ENCODE data around the gene NDUFS6. TPM values are rescaled to one million over a fixed set of nuclear protein-coding genes. Genes with fewer than 3 reads are reported as not detected.

NDUFS6 gene
- total RNA-seq, 4 donors from 2014 or later = 54.7 to 66.4 (median 55.7) TPM

DNA sequence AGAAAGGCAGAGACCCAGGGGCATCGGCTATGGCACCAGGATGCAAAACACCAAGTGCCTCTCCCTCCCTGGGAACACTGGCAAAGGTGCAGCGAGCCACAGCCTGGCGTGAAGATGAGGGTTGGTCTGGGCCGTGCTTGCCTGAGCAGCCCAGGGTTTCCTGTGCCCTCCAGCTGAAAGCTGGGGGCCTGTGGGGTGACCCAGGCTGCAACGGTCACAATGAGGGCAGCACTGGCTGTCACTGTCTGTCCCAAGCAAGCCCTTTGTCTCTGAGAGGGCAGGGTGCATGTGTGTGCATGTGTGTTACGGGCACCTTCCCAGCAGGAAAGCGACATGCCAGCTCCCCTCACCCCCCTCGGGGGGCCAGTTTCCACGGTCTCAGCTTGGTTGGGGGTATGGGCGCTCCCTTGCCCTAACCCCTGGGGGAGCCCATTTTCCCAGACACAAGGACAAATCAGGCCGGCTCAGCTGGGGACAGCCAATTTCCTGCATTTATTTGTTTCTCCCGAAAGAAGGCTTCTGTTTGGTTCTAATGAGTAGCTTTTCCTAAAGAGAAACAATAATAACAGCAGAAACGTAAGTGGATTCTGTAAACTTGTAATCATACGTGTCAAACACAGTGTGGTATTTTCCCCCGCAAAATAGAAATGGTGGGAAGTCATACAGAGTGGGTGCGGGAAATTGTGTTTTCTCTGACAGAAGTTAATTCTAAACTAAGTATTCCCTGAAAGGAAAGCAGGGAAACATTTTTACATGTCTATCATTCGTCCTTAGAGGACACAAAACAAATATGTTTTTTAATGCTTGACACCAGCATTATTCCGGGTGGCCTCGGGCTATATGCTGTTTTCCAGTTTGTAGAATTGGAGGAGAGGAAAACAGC lies 22.8 kb upstream of the NDUFS6 start:
- DNase-seq (ENCODE audit: extremely low spot score) = no peak
- Histone ChIP-seq H3K4me1 (no peaks in the 10 kb centered on the region), H3K9me3 (peaks cover 0 to 9% (median 2%) of the 10 kb centered on the region in 4 donors), H3K27me3 (peaks cover 0 to 23% (median 0%) of the 10 kb centered on the region in 4 donors), H3K27ac (replicated peaks in 1 of 4) (no peak overlapping the region), H3K36me3 (no peaks in the 10 kb centered on the region), H3K4me3 (no peak overlapping the region)
- intact Hi-C loops (cut with DNase I) = no loop called here
- WGBS = 67% methylated on average over 16 of the region's 19 CpGs
- TF ChIP-seq, protein P1, sequence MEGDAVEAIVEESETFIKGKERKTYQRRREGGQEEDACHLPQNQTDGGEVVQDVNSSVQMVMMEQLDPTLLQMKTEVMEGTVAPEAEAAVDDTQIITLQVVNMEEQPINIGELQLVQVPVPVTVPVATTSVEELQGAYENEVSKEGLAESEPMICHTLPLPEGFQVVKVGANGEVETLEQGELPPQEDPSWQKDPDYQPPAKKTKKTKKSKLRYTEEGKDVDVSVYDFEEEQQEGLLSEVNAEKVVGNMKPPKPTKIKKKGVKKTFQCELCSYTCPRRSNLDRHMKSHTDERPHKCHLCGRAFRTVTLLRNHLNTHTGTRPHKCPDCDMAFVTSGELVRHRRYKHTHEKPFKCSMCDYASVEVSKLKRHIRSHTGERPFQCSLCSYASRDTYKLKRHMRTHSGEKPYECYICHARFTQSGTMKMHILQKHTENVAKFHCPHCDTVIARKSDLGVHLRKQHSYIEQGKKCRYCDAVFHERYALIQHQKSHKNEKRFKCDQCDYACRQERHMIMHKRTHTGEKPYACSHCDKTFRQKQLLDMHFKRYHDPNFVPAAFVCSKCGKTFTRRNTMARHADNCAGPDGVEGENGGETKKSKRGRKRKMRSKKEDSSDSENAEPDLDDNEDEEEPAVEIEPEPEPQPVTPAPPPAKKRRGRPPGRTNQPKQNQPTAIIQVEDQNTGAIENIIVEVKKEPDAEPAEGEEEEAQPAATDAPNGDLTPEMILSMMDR (IDR thresholded peaks at IDR 0.05) = no peak
- no peak for TF ChIP-seq POLR2A (IDR thresholded peaks at IDR 0.05; ENCODE audit: low read depth)
- TF ChIP-seq EP300 (IDR thresholded peaks at IDR 0.05) = no peak
- no peak for TF ChIP-seq POLR2AphosphoS5 (IDR thresholded peaks at IDR 0.05)

- 78% methylated on average over 19 of the region's 32 CpGs for WGBS
- TF ChIP-seq, protein P1 (IDR thresholded peaks at IDR 0.05) = no peak
- TF ChIP-seq POLR2AphosphoS5 (IDR thresholded peaks at IDR 0.05) (no peak), EP300 (IDR thresholded peaks at IDR 0.05) (no peak), POLR2A (IDR thresholded peaks at IDR 0.05; ENCODE audit: low read depth) (no peak)
- intact Hi-C loops (cut with DNase I) = no loop called here
Measured at GRCh38 chr5:1779021-1779680, 22.1 kb upstream of the NDUFS6 start.

DNA sequence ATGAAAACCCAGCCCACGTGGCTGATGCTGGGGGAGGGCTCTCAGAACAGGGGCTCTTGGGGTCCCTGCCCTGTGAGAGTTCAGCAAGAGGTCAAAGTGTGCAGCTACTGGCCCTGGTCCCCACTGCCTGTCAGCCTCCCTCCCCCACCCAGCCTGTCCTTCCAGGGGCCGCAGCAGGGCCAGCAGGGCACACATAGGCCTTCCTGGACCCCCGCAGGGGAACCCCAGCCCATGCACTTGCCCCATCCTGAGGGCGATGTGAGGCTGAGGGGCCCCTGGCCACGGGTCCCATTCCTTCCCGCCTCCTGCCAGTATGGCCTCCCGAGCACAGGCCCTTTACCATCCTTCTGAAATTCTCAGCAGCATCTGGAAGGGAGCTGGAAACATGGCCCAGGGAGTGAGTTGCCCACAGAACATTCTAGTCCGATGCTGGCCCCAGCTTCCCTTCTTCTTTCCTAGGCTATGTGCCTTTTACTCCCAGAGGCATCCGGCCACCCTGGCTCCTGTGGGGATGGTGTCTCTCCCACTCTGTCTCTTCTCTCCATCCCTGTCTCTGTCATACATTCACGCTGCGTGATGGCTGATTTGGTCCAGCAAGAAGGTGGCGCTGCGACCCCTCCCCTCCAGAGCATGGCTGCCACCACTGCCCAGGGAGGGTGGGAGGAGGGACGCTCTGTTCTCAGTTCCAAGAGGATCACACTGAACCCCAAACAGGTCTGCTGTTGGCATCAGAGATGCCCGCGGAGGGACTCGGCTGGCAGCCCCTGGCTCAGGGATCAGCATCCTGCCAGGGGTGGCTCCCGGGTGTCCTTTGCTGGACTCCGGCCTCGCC lies 21.2 kb upstream of the NDUFS6 start:
- H3K4me1 ChIP-seq = no peaks in the 10 kb centered on the region
- peaks cover 0 to 5% (median 0%) of the 10 kb centered on the region in 4 donors for H3K9me3 ChIP-seq
- no peaks in the 10 kb centered on the region for H3K36me3 ChIP-seq
- WGBS = 90% methylated on average over 15 of the region's 20 CpGs
- no peak for DNase-seq (ENCODE audit: extremely low spot score)
- no peak overlapping the region for H3K27ac ChIP-seq (replicated peaks in 1 of 4)
- no peak for TF ChIP-seq EP300 (IDR thresholded peaks at IDR 0.05)
- no peak for TF ChIP-seq POLR2AphosphoS5 (IDR thresholded peaks at IDR 0.05)
- H3K4me3 ChIP-seq = no peak overlapping the region
- peaks cover 0 to 36% (median 0%) of the 10 kb centered on the region in 4 donors for H3K27me3 ChIP-seq
- intact Hi-C loops (cut with DNase I) = no loop called here

More at GRCh38 chr5:1779021-1779680, 22.1 kb upstream of the NDUFS6 start:
- DNase-seq (ENCODE audit: extremely low spot score) = no peak
- no peaks in the 10 kb centered on the region for H3K4me1 ChIP-seq
- H3K27me3 ChIP-seq = peaks cover 0 to 28% (median 0%) of the 10 kb centered on the region in 4 donors
- H3K4me3 ChIP-seq = no peak overlapping the region
- no peak overlapping the region for H3K27ac ChIP-seq (replicated peaks in 1 of 4)
- peaks cover 0 to 9% (median 0%) of the 10 kb centered on the region in 4 donors for H3K9me3 ChIP-seq
- H3K36me3 ChIP-seq = no peaks in the 10 kb centered on the region

DNA sequence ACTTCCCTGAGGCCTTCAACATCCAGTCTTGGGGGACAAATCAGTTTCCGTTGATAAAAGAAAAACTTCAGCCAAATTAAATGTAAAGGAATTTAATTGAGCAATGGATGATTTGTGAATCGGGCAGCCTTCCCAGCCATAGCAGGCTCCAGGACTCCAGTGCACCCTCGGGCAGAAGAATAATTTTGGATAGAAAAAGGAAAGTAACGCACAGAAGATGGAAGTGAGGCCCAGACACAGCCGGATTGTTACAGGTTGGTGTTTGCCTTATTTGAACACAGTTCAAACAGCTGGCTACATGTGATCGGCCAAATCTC lies 20.6 kb upstream of the NDUFS6 start:
- WGBS = 68% methylated on average over 6 of the region's 6 CpGs
- Histone ChIP-seq H3K4me1 (no peaks in the 10 kb centered on the region), H3K27me3 (peaks cover 0 to 42% (median 0%) of the 10 kb centered on the region in 4 donors), H3K4me3 (no peak overlapping the region), H3K36me3 (no peaks in the 10 kb centered on the region), H3K9me3 (no peaks in the 10 kb centered on the region), H3K27ac (replicated peaks in 1 of 4) (no peak overlapping the region)
- intact Hi-C loops (cut with DNase I) = no loop called here
- TF ChIP-seq, protein P1 (IDR thresholded peaks at IDR 0.05) = no peak
- TF ChIP-seq POLR2A (IDR thresholded peaks at IDR 0.05; ENCODE audit: low read depth) = no peak
- TF ChIP-seq EP300 (IDR thresholded peaks at IDR 0.05) = no peak
- TF ChIP-seq POLR2AphosphoS5 (IDR thresholded peaks at IDR 0.05) = no peak
- DNase-seq (ENCODE audit: extremely low spot score) = no peak

All from esophagus muscularis mucosa (tissue), 4 donors.